LHCN-M2 (cell line): ENCODE data around the gene BAZ1B. TPM values are rescaled to one million over a fixed set of nuclear protein-coding genes. Genes with fewer than 3 reads are reported as not detected.
A peak's percentile ranks its signal among the peaks of the same experiment; 100 is the strongest.
"Not testable (repeated sequence)": the region's sequence is repeated elsewhere in the genome, so short reads cannot be mapped to it uniquely, and the experiment has no call there.

Experiments
- DNase-seq: peaks from one replicate; pipeline ENCODE4 v3.0.0-alpha.2; 2012; ENCODE audit warnings: low read depth
- total RNA-seq: library from RNA; depleted of rRNA; stranded (reverse); fragments of >200 nt; gene quantifications from 2 replicates; pipeline ENCODE4 v1.2.3, GENCODE V29; 2014

BAZ1B gene
- total RNA-seq, 1 experiment from 2014 or later: 110 TPM

DNA sequence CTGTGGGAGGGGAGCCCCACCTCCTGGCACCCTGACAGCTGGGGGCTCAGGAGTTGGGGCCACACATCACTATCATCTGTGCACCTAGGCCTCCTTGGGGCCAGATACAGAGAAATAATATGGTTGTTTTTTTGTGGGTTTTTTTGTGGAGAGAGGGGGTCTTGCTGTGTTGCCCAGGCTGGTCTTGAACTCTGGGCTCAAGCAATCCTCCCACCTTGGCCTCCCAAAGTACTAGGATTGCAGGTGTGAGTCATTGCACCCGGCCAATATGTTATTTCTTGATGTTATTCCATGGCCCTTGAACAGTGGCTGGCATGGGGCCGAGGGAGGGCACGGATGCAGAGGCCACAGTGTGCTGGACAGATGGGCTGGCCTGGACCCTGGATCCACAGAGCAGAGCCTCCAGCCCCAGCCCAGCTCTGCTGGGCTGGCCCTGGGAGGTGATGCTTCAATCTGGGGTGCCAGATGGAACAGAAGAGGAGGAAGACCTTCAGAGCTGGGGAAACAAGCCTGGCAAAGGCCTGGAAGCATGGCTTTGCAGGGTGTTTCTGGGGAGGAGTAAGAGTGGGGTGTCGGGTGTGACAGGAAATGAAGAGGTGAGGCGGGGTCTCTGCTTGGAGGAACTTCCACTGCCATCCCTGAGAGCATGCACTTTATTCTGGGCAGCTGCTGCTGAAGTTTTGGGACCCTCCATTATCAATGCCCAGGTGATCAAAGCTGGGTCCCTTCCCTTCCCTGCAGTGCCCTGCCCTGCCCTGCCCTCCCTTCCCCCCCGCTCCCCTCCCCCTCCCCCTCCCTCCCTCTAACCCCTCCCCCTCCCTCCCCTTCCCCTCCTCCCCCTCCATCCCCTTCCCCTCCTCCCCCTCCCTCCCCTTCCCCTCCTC is 92.2 kb downstream of the BAZ1B start:
- peak; percentile 44 for DNase-seq

- no peak for DNase-seq
These were observed 92.9 kb downstream of the BAZ1B start for GRCh38 chr7:73429215-73429614.

- DNase-seq: no peak
These were observed 93.9 kb downstream of the BAZ1B start for GRCh38 chr7:73427902-73428787.

- DNase-seq: no peak
These were observed 96.1 kb downstream of the BAZ1B start for GRCh38 chr7:73426016-73426415.

- no peak for DNase-seq
These were observed 96.6 kb downstream of the BAZ1B start for GRCh38 chr7:73425356-73425983.

DNA sequence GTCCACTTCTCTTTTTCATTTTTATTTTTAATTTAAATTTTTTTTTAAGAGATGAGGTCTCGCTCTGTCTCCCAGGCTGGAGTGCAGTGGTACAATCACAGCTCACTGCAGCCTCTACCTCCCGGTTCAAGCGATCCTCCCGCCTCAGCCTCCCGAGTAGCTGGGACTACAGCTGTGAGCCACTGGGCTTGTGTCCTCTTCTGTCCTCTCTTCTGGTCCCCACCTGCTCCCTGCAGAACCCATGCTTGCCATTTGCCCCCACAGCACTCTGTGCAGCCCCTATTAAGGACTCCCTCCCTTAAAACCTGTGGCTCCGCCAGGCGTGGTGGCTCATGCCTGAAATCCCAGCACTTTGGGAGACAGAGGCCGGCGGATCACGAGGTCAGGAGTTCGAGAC is 97.6 kb downstream of the BAZ1B start:
- DNase-seq: no peak

- DNase-seq: no peak
These were observed 98.3 kb downstream of the BAZ1B start for GRCh38 chr7:73423519-73424488.

DNA sequence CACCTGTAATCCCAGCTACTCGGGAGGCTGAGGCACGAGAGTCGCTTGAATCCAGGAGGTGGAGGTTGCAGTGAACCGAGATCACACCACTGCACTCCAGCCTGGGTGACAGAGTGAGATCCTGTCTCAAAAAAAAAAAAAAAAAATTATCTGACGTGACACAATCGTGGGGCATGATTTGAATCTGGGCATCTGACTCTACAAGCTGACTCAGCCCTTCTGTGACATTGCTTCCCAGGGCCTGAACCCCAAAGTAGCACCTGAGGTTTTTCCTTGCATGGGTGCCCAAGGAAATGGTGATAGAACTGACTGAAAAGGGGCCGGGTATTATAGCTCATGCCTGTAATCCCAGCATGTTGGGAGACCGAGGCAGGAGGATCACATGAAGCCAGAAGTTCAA is 101.5 kb downstream of the BAZ1B start:
- not testable (repeated sequence) for DNase-seq

DNA sequence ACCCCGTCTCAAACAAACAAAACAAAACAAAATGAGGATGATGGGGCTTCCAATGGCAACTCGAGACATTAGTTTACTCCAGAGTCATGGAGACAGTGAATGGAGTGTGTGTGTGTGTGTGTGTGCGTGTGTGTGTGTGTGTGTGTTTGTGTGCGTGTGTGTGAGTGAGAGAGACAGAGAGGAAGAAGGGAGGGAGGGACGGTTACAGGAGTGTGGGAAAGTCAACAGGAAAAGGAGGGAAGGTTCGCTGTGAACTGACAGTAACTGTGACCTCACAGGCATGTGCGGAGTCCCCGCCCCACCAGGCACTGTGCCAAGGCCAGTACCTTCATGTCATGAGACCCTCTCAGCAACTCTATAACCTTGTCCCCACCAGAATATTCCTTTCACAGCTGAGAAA is 102.1 kb downstream of the BAZ1B start:
- not testable (repeated sequence) for DNase-seq

DNA sequence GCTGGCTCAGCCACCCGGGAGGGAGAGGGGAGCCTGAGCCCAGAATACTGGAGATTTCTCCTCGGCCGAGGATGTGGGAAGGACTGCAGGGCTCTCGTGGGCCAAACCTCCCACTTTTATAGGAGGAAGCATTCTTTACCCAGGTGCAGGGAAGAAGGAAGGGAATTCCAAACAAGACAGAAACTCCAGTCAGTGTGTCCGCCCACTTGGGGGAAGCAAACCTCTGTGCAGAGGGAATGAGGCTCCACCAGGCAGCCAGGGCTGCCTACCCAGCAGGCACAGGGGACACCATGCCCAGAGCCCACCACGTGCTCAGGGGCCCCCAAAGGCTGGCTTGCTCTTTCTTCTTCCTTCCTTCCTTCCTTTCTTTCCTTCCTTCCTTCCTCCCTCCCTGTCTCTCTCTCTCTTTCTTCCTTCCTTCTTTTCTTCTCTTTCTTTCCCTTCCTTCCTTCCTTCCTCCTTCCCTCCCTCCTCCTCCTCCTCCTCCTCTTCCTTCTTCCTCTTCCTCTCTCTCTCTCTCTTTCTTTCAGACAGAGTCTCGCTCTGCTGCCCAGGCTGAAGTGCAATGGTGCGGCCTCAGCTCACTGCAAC is 103.9 kb downstream of the BAZ1B start:
- DNase-seq: no peak

DNA sequence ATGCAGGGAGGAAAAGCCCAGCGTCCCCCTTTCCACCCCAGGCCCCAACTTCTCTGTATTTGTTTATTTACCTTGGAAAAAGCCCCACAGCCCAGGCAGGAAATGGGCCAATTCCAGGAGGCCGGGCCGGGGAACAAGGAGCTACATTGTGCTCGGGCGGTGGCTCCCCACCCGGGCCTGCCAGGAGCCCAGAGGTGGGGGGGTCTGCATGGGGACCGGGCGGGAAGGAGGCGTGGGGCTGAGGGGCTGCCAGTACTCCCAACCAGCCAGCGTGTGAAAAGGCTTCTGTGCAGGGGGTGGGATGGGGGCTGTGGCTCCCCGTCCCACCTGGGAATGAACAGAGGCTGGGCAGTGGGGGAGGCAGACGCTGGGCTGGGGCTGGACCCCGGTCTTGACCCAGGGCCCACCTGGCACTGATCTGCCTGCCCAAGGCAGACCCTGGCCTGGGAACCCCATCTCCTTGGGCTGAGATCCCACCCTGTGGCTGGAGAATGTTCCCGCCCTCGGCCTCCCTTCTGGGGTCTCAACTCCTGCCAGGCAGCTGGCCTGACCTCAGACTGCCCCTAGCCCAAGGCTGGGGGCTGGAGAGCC is 111.5 kb downstream of the BAZ1B start:
- DNase-seq: not testable (repeated sequence)

- not testable (repeated sequence) for DNase-seq
These were observed 117.2 kb downstream of the BAZ1B start for GRCh38 chr7:73404860-73405259.

DNA sequence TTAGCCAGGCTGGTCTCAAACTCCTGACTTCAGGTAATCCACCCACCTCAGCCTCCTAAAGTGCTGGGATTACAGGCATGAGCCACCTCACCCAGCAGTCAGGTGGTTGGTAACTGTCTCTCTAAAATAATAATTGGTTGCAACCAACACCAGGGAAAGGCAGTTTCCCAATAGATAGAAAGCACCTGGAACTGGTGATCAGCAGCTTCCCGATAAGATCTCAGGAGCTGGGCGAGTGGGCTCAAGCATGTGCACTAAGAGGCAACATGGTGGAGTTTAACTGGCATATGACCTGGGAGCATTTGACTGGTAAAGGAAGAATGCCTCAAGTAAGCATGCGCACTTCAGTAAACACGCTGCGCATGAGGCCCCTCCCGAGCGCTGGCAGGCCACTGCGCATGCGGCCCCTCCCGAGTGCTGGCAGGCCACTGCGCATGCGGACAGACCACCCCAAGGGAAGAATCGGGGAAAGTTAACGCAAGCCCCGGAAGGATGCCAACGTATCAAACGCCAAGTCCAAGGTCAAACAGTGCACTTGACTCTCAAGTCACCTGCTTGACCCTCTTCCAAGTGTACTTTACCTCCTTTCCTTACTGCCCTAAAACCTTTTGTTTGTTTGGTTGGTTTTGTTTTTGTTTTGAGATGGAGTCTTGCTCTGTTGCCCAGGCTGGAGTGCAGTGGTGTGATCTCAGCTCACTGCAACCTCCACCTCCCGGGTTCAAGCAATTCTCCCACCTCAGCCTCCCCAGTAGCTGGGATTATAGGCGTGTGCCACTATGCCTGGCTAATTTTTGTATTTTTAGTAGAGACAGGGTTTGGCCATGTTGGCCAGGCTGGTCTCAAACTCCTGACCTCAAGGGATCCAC is 122.7 kb downstream of the BAZ1B start:
- peak; percentile 54 for DNase-seq

DNA sequence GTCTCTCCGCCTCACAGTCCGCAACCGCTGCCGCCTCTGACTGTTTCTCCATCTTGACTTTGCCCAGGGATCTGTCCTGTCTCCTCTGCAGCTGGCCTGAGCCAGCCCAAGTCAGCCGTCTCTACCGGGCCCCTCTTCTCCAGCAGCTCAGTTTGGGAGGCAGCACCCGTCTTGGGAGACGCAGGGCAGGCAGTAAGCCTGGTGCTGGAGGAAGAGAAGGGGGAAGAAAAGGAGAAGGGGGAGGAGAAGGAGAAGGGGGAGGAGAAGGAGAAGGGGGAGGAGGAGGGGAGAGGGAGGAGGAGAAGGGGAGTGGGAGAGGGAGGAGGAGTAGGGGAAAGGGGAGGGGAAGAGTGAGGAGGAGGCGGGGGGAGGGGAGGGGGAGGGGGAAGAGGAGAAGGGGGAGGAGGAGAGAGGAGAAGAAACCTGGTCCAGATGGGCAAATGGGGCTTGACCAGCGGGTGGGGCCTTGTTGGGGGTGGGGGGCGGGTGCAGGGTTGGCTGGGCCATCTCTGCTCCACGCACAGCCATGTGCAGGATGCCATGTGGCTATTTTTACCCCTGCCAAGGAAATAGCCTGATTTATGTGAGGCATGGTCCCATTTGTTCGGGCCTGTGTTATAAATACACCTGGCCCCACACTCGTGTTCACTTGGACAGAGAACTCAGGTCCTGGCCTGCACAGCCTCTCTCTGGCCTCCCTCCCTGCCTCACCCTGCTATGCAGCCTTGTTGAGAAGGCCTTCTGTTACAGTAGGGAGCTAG is 124.4 kb downstream of the BAZ1B start:
- no peak for DNase-seq

- DNase-seq: no peak
These were observed 126.3 kb downstream of the BAZ1B start for GRCh38 chr7:73395538-73396503.

DNA sequence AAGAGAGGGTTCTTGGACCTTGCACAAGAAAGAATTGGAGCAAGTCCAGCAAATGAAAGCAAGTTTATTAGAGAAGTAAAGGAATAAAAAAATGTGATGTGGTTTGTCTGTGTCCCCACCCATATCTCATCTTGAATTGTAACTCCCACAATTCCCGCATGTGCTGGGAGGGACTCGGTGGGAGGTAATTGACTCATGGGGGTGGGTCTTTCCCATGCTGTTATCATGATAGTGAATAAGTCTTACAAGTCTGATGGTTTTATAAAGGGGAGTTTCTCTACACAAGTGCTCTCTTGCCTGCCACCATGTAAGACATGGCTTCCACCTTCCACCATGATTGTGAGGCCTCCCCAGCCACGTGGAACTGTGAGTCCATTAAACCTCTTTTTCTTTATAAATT is 127.7 kb downstream of the BAZ1B start:
- no peak for DNase-seq

DNA sequence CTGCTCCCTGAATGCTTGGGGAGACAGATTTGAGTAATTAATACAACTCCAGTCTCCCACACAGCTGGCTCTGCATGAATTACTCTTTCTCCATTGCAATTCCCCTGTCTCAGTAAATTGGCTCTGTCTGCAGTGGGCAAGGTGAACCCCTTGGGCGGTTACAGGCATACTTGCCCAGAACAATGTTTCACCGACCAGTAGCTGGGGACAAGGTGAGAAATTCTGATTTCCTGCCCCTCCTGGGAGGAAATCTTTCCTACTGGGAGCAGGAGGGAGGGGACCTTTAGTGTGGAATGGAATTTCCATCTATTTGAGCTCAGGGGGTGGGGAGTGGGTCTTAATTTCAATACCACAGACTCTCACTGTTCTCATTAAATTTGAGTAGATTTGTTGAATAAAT is 130.7 kb downstream of the BAZ1B start:
- no peak for DNase-seq
